Fibroblast of skin of left biceps (primary cell): ENCODE data around the gene CFAP58.

ENCODE experiments used
- DNase-seq, 2 experiments: peaks; one replicate each; pipeline ENCODE4 v3.0.0-alpha.2; 2013; ENCODE audit warnings: low read depth in 2 of 2

The CFAP58 gene

DNA sequence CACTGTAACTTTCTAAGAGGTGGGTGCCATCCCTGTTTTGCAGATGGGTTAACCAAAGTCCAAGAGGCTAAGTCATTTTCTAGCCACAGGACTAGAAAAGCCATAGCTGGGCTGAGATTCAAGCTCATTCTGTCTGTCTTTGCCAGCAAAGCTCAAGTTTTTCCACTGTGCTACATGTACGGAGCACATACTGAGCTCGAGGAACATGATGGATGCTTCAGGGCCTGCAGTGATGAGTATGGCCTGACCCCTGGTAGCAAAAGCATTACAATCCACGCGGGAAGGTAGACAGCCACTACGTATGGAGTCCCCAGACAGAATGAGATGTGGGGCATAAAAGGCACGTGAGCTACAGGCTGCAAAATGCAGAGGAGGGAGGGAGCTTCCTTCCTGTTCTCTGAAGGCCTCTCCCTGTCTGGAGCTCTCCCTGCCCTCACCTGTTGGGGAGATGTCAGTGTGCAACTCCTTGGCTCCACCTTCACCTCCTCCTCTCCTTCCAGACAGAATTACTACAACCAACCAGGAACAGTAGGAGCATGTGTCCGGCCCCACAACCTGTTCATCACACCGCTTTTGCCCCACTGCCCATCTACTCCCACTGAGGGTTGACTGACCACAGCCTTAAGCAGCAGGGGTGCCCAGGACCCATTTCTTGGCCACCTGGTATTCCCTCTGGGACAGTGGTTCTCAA, 31.8 kb upstream of the CFAP58 start:
- no peak for DNase-seq

DNA sequence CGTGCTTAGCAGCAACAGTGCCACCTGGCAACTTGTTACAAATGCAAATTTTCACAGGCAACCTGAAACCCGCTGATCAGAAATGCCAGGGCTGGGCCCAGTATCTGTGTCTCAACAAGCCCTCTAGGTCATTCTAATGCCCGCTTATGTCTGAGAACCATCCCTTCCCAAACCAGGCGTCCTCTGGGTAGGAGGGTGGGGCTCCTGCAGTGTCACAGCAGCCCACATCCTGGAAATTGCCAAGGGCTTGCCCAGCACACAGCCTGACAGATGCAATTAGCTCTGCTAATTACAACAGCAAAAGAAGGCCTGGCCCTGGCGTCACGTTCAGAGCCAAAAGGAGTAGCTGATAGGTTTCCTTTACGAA, 31.2 kb upstream of the CFAP58 start:
- no peak for DNase-seq

DNA sequence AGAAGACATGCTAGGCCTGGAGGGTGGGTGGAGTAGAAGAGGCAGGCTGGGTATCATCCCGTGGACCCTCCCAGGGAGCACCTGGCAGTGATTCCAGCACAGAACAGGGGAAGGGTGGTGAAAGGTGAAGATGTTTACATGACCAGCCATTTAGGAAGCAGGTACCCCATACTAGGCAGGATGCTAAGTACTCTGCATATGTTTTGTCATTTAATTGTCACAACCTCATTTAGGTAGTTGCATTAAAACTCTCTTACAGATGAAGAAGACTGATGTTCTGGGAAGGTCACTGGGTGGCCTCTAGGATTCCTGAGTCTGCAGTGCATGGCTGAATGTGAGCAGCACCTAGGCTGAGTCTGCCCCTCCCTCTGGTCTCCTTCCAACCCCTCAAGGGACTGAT, 30.5 kb upstream of the CFAP58 start:
- no peak for DNase-seq

DNA sequence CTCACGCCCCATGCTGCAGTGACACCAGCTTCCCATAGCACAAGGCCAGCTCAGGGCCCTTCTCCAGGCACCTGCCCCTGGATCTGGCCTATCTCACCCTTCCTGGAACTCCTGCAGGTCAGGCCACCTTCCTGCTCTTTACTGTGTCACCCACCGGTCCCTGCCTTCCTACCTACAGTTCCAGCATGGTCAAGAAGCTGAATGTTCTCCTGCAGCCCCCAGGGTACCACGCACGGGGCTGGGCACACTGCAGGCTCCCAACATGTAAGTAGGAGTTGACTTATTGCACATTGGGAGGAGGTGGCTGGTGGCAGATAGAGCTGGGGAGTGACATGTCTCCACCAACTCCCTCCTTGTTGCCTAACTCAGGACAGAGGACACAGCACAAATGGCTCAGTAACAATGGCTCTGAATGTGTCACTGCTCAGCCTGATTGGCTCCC, 29.9 kb upstream of the CFAP58 start:
- no peak for DNase-seq

DNA sequence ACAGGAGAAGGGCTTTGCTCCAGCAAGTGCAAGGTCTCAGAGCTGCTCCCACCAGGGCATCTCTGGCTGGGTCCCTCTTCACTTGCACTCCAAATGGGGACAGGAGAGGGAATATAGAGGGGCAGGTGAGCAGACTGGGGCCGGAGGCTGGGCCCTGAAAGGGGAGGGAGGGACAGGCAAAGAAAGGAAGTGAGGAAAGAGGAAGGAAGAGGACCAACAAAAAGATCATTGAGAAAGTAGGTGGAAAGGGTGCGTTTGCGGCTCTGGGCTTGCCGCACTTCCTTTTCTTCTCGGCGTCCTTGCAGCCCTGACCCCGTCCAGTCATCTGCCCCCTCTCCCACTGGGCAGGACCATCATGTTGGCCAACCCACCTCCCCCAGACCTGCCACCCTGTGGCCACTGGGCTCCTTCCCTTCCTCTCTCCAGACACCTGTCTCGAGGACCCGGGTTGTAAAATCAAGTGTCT, 29.4 kb upstream of the CFAP58 start:
- no peak for DNase-seq

DNA sequence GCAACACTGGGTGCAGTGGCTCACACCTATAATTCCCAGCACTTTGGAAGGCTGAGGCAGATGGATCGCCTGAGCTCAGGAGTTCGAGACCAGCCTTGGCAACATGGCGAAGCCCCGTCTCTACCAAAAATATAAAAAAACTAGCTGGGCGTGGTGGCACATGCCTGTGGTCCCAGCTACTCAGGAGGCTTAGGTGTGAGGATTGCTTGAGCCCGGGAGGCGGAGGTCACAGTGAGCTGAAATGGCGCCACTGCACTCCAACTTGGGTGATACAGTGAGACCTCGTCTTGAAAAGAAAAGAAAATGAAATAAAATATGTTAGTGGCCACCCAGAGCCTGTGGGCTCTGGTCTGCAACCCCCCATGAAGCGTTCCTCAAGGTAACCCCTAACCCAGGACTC, 28.7 kb upstream of the CFAP58 start:
- DNase-seq, result no peak

DNA sequence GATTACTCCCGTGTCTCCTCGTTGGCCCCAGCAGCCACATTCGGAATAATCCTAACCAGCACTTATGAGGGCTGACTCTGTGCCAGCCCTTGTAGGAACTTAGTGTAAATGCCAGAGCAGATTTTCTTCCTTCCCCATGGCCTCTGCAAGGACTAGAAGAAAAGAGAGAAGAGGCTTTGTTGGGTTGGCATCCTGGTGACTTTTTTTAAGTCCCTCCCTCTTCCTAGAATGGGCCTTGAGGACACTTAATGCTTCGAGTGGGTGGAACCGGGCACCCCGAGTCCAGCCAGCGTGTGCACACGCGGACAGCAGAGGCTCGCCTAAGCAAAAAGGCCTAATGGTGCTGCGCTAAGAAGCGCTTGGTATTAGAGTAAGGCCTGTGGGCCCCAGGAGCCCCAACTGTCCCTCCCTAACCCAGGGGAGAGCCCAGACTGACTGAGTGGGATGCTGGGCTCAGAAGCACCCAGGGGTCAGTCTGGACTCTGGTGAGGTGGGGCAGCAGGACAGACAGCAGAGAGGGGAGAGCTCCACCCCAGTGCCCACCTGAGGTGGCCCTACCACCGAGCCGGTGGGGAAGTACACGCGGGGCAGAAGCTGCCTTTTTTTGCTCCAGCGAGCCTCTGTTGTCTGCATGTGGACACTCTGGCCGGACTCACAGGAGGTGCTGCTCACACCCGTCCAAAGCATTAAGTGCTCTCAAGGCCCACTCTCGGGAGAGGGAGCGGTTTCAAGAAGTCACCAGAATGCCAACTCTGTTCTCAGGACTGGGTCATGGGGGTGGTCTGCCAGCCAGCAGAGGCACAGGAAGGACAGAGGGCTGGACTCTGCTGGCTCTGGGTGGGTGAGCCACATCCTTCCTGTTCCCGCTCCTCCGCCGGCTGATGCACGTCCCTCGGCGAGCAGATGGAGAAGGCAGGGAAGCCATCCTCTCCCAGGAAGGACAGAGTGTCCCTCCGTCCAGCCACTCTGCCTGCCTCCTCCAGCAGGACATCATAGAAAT, 27.9 kb upstream of the CFAP58 start:
- DNase-seq, result no peak

DNA sequence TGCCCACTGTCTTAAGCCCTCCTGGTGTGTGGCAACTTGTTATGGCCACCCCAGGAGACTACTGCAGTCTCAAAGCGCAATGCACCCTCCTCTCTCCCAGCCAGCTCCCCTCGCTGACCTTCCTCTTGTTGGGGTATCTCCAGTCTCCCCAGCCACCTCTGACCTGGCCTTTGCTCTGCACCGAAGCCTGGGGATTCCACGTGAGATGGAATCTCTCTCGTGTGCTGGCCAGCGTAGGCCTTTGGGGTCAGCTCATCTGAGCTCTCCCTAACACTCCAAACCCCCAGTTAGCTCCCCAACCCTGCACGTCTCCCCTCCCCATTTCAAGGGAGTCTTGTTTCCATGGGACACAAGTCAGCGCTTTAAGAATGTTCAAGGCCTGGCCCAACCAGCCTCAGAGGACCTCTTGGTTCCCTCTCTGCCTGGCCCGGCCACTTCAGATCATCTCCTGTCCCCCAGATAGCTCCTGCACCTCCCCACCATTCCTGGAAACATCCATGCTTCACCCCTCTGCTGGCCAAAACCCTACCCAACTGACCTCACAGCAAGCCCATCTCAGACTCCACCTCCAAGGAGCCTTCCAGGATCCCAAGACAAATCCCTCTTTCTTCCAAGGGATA, 26.5 kb upstream of the CFAP58 start:
- no peak for DNase-seq

DNA sequence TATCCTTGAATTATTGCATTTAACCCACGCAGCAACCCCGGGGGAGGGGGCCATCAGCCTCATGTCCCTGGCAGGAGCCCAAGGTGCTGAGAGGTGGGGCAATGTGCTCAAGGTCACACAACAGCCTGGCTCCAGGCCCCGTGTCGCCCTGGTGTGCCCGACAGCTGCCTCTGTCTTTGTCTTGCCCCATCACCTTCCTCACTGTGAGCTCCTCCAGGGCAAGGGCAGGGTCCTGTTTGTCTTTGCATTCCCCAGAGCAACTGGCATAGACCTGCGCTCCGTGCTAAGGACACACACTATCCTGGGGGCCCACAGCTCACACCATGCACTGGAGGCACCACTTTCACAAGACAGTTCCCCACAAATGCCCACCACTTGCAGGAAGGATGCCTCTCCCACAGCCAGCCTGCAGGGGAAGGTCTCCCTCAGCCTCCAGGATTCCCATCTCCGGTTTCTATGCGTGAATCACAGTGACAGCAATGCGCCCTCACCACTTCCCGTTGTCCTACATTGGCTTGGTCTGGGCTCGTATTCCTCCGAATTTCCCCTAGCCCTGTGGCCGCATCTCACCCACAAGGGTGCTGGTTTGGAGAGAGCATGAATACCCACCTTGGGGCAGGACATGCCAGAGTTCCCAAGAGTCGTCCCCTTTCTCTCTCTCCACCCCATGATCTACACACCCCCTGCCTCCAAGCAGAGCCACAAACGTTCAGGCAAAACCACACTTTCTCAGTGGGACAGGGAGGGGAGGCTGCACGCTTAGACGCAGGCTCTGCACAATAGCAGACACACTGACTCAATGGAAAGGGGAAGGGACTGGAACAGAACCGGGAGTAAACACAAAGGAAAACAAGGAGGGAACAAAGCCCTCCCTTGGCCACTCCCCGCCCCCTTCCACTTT, 25.6 kb upstream of the CFAP58 start:
- DNase-seq, result peak; percentile 38 to 47

DNA sequence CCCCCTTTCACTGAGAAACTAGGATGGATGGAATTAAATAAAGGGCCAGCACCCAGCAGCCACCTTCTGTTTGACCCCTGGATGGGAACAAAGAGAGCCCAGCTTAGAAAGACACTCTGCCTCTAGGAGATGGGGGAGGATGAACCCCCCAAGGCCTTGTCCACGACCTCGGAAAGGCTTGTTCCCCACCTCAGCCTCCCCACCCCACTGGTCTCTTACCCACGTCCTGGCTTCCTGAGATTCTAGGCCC, 25.1 kb upstream of the CFAP58 start:
- no peak for DNase-seq

DNA sequence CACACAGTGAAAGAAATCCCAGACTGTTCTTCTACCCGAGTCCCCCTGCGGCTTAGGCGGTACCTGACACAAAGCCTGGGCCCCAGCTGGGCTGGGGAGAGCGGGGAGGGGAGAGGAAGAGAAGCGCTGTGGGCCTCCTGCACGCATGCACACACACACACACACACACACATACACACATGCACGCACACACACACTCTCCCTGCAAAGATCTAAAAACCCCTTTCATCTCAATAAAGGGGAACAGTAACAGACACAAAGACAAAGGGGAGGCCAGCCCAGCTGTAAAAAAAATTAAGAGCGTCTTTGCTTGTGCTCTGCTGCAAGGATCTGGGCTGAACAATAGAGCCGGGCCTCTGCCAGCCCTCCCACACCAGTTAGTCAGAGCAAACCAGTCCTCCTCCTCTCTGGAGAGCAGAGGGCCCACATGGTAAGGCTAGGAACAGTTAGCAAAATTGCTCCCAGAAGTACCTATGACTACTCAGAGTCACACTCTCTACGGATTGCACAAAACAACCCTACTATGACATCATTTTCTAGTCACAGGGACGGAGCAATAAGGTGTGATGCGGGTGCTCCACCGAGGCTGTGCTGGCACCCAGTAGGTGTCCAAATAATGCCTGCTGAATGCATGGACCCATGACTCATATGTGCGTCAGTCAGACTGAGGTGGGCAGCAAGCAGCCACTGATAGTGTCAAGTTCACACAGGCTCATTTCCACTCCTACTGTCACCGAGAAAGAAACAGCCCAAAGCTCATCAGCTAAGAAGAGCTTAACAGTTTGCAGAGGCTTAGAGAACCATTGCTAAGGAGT, 24.5 kb upstream of the CFAP58 start:
- DNase-seq, result peak; percentile 66 to 69

DNA sequence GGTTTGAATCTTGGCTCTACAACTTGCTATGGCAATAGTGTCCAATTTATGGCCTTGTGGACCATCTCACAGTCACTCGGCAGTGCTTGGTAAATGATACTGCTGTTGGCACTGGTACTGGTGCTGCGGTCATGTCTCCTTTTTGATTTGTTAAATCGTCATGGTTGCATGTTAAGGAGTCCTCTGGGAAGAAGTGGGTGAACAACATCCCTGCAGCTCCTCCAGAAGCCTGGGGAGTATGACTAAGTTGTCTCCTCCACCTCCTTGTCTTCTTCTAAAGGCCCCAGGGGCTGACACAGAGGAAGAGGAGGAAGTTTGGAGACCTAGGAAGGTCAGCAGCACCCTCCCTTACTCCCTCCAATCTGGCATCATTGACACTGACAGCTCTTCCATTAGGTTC, 23.9 kb upstream of the CFAP58 start:
- DNase-seq, result no peak

DNA sequence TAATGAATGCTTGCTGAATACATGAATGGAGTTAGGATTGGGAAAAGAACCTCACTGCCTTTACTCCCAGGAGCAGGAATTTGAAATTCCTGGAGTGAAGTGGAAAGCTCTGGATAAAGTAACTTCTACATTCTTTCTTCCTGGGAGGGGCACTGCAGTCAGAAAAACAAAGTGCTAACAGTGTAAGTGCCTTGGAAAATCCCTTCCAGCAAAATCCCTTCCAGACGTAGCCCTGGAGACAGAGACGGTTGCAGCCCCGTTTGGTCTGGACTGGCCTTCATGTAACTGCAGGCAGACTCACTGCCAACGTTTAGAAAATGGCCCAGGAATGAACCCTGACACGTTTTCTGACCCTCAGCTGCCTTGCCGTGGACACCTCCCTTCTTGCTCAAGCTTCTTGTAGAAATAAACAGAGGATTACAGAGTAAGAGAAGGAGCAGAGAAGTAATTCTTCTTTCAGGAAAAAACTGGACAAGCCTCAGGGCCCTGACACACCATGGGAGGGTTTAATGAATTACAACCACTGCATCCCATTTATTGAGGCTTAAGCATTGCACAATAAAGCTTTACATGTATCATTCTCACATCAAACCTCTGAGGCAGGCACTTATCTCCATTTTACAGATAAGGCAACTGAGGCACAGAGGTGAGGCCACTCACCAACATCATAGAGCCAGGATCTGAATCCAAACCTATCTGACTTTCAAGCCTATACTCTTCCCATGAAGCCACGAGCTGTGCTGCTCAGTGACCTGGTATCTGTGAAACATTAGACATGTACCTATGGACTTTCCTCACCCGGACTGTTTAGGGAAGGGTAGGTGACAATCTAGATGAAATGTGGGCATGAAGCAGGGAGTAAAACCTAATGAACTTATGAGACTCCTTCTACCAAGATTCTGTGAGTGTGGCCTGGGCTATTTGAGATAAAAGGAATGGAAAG, 23.2 kb upstream of the CFAP58 start:
- peak; percentile 41 to 47 for DNase-seq

DNA sequence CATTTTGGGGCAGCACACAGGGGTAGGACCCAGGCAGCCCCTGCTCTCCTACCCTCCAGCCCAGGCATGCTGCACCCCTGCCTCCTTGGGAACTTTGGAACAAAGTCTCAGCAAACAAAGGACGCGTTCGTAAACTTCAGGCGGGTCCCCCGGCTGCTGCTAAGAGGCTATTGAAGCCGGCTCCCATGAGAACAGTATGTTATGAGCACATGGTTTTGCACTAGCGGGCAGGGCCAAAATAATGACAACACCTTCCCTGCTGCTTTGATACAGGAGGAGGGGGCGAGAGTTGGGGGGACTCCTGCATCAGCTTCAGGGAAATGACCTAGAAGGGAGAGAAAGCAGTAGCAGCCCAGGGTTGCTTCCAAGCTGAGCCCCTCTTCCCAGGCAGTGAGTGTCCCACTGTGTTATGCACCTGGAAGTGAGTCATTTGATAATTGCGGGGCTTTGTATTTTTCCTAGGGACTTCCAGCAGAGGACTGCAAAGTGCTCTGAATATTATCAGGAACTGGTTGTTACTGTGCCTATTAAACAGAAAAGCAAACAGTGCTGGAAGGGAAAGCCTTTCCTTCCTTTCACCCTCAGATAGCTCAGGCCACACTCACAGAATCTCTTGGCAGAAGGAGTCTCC, 22.3 kb upstream of the CFAP58 start:
- no peak for DNase-seq

DNA sequence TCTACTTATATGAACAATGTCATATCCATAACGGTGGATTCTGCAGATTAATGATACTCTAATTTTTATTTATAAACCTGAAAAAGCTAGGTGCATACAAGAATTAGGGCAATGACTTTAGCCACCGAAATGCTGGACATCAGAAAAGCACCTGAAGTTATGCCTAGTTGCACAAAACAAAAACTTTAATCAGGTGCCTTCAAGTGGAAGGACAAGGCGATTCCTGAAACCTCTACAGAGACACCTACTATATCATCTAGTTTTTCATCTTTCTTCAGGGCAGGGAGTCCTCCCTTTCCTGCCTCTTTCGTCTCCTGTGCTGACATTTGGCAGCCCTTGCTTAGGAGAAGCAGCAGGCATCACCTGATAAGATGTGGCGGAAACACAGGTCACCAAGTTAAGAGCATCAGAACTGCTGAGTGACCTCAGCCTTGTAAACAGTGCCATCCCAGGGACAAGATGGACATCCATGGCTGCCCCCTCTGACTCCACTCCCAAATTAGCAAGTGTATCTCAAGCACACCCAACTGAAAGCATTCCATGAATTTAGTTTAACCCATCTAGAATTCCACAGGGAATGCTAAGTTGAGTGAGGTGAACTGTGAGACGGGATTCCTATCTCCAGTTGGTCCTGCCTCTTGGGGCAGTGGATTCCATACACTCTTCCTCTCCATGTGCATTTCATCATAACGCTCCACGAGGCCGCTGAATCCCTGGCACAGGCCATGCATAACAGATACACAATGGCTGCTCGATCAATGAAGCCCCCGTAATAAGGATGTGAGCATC, 21.2 kb upstream of the CFAP58 start:
- peak in 1 of 2 experiments; percentile 47 for DNase-seq

DNA sequence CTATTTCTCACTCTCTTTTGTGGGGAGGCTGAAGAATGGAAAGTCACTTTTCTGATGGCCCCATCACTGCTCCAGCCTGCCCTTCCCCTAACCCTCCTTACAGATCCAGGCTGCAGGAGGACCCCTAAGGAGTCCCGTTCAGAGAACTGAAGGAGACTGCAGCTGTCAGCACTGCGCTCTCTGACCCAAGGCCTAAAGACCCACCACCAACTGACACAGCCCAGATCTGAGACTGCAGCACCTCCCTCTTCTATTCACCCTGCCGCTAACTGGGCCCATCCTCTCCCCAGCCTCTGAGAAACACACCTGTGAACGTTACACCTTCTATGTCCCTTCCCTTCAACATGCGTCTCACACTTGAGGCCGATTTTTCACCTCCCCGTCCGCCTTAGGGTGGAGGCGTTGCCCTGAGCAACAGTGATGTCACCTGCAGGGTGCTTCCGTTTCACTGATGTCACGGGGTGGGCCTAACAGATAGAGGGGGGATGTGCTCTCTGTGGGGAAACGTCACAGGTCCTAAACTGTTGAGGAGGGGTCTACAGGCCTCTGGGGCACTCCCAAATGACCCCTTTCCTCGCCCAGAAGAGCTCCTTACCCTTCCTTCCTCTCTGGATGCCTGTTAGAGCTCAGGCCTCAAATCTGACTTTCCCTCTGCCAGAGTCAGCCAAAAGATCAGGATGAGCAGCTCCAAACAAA, 20.5 kb upstream of the CFAP58 start:
- no peak for DNase-seq

DNA sequence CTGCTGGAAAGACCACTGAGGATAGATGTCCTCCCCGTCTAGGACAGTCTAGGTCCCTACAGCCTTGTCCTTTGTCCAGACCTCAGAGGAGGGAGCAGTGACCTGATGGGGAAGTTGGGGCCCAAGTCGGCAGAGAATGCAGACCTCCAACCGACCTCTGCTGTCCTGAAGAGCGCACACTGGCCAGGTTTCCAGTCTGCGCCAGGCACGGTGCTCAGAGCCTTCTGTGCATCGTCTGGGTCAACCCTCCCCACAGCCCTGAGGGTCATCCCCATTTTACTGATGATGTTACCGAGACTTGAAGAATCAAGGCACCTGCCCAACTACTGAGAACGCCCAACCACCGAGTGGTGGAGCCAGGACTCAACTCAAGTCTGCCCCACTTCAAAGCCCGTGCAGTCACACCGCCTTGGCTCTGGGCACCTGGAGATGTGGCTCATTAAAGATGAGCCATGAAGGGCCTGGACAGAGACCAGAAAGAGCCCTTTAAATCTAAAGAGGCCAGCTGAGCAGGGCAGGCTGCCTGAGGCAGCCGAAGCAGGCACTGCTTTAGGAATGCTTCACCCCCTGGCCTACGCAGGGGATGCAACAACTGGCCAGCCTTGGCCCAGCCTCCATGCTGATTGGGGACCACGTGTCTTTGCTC, 19.8 kb upstream of the CFAP58 start:
- DNase-seq, result no peak
